Stimulated activated CD8-positive, alpha-beta memory T cell treated with anti-CD3 and anti-CD28 coated beads, Interleukin-7, amount 100 ng/mL, for 24 hours (primary cell): ENCODE results near the gene CFAP46.
"Not testable (repeated sequence)": the region's sequence is repeated elsewhere in the genome, so short reads cannot be mapped to it uniquely, and the experiment has no call there.

Source experiments
- DNase-seq: peaks from one replicate; pipeline ENCODE4 v3.0.0-alpha.2; 2020; ENCODE audit warnings: low read depth

The CFAP46 gene

GRCh38 chr10:132898391-132899053 is 43.8 kb downstream of the CFAP46 start:
- no peak for DNase-seq

- DNase-seq, result no peak
Observed at GRCh38 chr10:132897516-132898381, 44.6 kb downstream of the CFAP46 start.

- DNase-seq, result not testable (repeated sequence)
Observed at GRCh38 chr10:132893786-132894185, 48.6 kb downstream of the CFAP46 start.

DNA sequence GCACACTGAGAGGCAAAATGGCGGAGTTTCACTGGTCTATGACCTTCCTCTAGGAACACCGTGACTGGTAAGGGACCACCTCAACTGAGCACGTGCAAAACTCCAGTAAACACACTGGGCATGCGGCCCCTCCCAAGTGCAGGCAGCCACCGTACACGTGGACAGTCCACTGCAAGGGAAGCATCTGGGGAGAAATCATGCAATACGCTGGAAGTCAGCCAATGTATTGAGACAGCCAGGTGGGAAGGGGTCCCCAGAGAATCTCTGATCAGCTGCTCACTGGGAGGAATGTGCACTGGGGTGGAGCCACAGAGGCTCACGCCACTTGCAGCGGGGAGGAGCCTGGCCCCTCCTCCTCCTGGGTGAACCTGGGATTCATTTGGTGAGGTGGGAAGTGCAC is 49.3 kb downstream of the CFAP46 start:
- no peak for DNase-seq

DNA sequence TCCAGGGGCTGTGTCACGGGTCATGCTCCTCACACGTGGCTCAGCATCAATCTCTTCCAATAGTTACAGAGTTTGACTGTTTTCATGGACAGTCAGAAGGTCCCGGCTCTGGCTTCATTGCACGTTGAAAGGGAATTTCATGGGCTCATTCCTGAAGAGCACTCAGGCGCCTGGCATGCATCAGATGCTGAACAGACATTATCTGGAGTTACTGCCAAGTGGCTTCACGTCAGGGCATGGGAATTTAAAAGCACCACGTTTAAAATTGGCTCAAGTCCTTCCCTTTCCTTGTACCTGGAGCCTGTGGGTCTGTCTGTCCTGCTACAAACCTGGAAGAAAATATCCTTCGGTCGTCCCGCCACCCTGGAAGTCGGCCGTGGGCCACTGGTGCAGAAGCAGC is 50.4 kb downstream of the CFAP46 start:
- no peak for DNase-seq

- no peak for DNase-seq
Observed at GRCh38 chr10:132891368-132891767, 51.0 kb downstream of the CFAP46 start.

GRCh38 chr10:132890301-132890700 is 52.1 kb downstream of the CFAP46 start:
- no peak for DNase-seq

- no peak for DNase-seq
Observed at GRCh38 chr10:132889556-132889955, 52.8 kb downstream of the CFAP46 start.

- no peak for DNase-seq
Observed at GRCh38 chr10:132888898-132889490, 53.4 kb downstream of the CFAP46 start.

DNA sequence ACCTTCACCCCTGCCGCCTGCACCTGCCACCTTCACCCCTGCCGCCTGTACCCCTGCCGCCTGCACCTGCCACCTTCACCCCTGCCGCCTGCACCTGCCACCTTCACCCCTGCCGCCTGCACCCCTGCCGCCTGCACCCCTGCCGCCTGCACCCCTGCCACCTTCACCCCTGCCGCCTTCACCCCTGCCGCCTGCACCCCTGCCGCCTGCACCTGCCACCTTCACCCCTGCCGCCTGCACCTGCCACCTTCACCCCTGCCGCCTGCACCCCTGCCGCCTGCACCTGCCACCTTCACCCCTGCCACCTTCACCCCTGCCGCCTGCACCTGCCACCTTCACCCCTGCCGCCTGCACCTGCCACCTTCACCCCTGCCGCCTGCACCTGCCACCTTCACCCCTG is 53.9 kb downstream of the CFAP46 start:
- DNase-seq, result not testable (repeated sequence)

DNA sequence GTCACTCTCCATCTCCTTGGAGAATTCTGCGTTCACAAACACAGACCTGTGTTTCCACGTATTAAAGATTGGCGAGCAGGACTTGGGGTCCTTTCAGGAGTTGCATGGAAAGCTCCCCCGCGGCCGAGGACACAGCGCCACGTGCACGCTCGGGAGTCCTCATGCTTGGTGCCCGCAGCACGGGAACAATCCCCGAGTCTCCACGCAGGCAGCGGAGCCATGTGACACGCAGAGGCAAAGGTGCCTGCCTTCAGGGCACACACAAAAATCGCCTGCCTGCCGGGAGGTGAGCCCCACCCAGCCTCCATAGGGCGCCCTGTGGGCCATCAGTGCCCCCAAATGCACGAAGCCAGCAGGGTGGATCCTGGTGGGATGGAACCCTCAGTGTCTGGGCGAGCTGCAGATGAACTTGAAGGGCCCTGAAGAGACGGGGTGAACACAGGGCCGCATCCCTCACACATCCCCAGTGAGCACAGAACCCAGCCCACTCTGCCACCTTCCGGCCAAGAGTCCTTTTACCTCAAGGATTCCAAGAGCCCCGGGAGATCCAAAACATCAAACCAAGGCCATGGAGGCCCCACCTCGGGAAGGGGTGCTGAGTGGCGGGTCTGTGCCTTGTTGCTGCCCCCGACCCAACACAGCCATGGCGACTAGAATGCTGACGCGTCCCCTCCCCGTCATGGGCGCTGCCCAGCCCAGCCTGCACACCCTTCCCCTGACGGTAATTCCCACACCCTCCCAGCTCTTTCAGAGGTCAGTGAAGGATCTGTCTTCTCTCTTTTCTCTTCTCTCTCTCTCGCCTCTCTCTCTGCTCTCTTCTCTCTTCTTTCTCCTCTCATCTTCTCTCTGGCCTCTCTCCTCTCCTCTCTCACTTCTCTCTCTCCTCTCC is 55.9 kb downstream of the CFAP46 start:
- DNase-seq, result no peak

DNA sequence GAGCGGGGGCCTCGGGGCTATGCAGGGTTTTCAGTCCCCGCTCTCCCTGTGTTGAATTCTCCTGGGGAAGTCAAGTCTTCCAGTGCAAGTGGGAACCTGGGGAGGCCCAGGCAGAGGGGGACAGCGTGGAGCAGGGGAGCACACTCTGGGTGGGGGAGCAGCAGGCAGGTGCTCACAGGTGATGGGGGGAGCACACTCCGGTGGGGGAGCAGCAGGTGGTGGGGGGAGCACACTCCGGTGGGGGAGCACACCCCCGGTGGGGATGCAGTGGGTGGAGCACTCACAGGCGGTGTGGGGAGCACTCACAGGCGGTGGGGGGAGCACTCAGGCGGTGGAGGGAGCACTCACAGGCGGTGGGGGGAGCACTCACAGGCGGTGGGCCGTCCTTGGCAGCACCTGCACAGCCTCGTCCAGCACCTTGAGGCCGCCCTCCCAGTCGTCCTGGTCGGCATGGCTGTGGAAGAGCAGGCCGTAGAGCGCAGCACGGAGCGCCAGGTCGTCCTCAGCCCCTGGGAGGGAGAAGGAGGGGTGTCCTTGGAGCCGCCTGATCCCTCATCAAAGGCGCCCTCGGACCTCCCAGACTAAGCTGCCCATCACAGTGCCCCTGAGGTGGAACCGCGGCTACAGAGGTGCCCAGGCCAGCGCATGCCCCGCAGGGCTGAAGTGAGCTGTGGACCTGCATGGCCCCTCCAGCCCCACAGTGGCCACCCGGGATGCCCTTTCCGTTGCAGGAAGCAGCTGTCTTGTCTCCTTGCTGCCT is 56.7 kb downstream of the CFAP46 start:
- DNase-seq, result no peak

- DNase-seq, result no peak
Observed at GRCh38 chr10:132884691-132885271, 57.6 kb downstream of the CFAP46 start.

GRCh38 chr10:132884041-132884440 is 58.3 kb downstream of the CFAP46 start:
- no peak for DNase-seq

- no peak for DNase-seq
Observed at GRCh38 chr10:132883391-132883881, 58.9 kb downstream of the CFAP46 start.

DNA sequence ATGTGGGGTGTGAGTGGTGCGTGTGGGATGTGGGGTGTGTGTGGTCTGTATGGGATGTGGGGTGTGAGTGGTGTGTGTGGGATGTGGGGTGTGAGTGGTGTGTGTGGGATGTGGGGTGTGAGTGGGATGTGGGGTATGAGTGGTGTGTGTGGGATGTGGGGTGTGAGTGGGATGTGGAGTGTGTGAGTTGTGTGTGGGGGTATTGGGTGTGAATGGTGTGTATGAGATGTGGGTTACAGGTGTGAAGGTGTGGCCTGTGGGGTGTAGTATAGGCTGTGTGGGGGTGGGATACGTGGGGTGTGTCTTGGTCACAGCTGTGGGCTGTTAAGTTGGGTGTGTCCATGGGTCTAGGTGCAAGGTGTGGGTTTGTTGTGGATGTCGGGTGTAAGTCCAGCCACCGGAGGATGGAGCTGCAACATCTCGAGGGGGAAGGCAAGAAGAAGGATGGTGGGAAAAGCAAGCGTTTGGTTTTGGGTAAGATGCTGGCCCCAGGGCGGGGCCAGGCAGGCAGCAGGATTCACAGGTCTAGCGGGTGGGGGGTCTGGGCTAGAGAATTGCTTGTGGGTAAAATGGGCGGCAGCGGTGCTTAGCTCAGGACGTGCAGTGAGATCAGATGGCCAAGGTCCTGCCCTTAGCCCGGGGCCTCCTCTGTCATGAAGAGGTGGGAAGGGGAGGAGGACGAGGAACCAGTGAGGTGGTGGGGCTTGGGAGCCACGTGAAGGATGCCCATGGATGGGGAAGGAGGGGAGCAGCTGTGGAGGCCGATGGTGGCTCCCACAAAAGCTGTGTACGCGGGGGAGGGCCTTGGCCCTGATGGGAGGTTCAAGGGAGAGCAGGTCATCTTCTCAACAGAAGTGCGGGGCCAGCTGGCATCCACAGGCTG is 60.1 kb downstream of the CFAP46 start:
- DNase-seq, result no peak

DNA sequence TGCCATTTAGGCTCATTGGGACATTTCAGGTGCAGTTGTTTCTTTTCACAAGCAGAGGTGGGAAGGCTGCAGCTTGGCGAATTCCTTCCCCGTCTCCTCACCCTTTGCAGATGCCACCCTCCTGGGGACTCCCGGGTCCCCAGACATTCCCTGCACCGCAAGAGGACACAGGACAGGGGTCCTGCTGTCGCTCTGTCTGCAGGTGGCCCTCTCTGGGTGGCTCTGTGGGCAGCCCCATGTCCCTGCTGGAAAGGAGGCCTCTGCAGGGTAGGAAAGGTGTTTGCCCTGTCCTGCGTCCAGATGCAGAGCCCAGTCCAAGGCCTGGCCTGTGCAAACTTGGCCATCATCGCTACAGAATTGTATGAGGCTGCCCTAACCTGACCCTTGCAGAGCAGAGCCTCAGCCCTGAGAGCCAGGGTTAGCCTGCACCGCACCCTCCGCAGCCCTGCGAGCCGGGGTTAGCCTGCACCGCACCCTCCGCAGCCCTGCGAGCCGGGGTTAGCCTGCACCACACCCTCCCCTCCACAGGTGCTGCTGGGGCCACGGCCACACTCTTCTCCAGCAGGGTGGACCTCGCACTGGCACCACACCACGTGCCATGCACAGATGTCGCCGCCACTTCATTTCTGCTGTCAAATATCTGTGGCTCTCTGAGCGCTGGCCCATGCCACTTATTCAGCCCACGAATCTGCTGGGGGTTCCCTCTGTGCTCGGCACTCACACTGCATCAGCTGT is 61.0 kb downstream of the CFAP46 start:
- no peak for DNase-seq

- no peak for DNase-seq
Observed at GRCh38 chr10:132880128-132880981, 62.0 kb downstream of the CFAP46 start.
